Right lobe of liver (tissue), 4 donors: Measurements from ENCODE around the gene MAPKAPK2.

Experiments
- CTCF ChIP-seq, 4 donors: fragments of 200-600 bp in 3 of 4; fragments of 450-650 bp in 1 of 4; IDR thresholded peaks; one replicate each; pipeline versions ENCODE4 v1.5.1 to v1.8.0; 2016 to 2022; ENCODE audit warnings: antibody characterized with exemption in 4 of 4, mild to moderate bottlenecking in 2 of 4
- POLR2A ChIP-seq: fragments of 450-650 bp; IDR thresholded peaks from one replicate; pipeline ENCODE4 v1.6.1; 2017; ENCODE audit warnings: antibody characterized with exemption, mild to moderate bottlenecking
- donor health status: DM: no; HTN: no; CAD: no.
- donor health status: DM: no; HTN: no; CAD: no.
- donor health status: DM: no; HTN: yes; CAD: no.

DNA sequence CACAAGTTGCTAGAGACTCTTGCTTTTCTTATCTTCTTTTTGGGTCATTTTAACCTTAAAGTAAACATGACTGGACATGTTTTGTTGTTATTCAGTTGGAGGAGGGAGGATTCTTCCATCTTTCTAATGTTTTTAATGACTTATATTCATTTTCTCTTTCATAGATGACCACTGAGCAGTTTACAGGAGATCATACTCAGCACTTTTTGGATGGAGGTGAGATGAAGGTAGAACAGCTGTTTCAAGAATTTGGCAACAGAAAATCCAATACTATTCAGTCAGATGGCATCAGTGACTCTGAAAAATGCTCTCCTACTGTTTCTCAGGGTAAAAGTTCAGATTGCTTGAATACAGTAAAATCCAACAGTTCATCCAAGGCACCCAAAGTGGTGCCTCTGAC is 37.5 kb upstream of the MAPKAPK2 start:
- TF ChIP-seq CTCF (IDR thresholded peaks at IDR 0.05) (no peak), POLR2A (no peak)
